Activated CD4-positive, CD25-positive, alpha-beta regulatory T cell treated with anti-CD3 and anti-CD28 coated beads, Interleukin-2, amount 50 U/mL, for 72 hours (primary cell): ENCODE data around the gene USP20.
"Not testable (repeated sequence)": the region's sequence is repeated elsewhere in the genome, so short reads cannot be mapped to it uniquely, and the experiment has no call there.

Experiments
- DNase-seq: peaks from one replicate; pipeline ENCODE4 v3.0.0; 2021

The USP20 gene

GRCh38 chr9:129876815-129877214, 41.6 kb downstream of the USP20 start:
- DNase-seq = no peak

- DNase-seq = no peak
Measured at GRCh38 chr9:129878291-129878690, 43.0 kb downstream of the USP20 start.

GRCh38 chr9:129879103-129879699, 43.9 kb downstream of the USP20 start:
- no peak for DNase-seq

- no peak for DNase-seq
Measured at GRCh38 chr9:129879991-129880653, 44.9 kb downstream of the USP20 start.

- DNase-seq = no peak
Measured at GRCh38 chr9:129880654-129881546, 45.6 kb downstream of the USP20 start.

- DNase-seq = no peak
Measured at GRCh38 chr9:129881547-129882324, 46.5 kb downstream of the USP20 start.

GRCh38 chr9:129884220-129885017, 49.2 kb downstream of the USP20 start:
- DNase-seq = peak; percentile 96

- DNase-seq = peak; percentile 63
Measured at GRCh38 chr9:129885018-129885669, 49.9 kb downstream of the USP20 start.

- peak; percentile 91 for DNase-seq
Measured at GRCh38 chr9:129885670-129886106, 50.4 kb downstream of the USP20 start.

GRCh38 chr9:129886226-129887174, 51.2 kb downstream of the USP20 start:
- DNase-seq = peak; percentile 62

GRCh38 chr9:129887334-129888292, 52.4 kb downstream of the USP20 start:
- DNase-seq = peak; percentile 51

- DNase-seq = peak; percentile 90
Measured at GRCh38 chr9:129888293-129889121, 53.2 kb downstream of the USP20 start.

GRCh38 chr9:129889122-129889940, 54.1 kb downstream of the USP20 start:
- peak; percentile 46 for DNase-seq

GRCh38 chr9:129889941-129890717, 54.9 kb downstream of the USP20 start:
- DNase-seq = peak; percentile 57

GRCh38 chr9:129890718-129891299, 55.6 kb downstream of the USP20 start:
- DNase-seq = not testable (repeated sequence)

GRCh38 chr9:129891569-129891968, 56.3 kb downstream of the USP20 start:
- no peak for DNase-seq
